A549 (cell line): ENCODE measurements around the gene TRIM41.

ENCODE experiments used
- BHLHE40 ChIP-seq: IDR thresholded peaks from 2 replicates; pipeline ENCODE4 v1.6.1; 2012; ENCODE audit warnings: low read depth, low read length, inconsistent platforms
- CBX2 ChIP-seq: fragments of 200-600 bp; sonication (generic); IDR thresholded peaks from 2 replicates; pipeline ENCODE4 v1.6.1; 2016; ENCODE audit warnings: low read depth, mild to moderate bottlenecking, borderline replicate concordance
- ELK1 ChIP-seq: fragments of 150-350 bp; IDR thresholded peaks from 2 replicates; pipeline ENCODE4 v1.6.1; 2014; ENCODE audit warnings: low read depth, mild to moderate bottlenecking, low read length
- FOSB ChIP-seq: fragments of 250-450 bp; sonication (Bioruptor Pico); IDR thresholded peaks from 2 replicates; pipeline ENCODE4 v1.5.0; 2020; ENCODE audit warnings: mild to moderate bottlenecking, moderate library complexity
- FOSL2 ChIP-seq, 2 experiments: fragments of 450-650 bp in 1 of 2; fragments of >200 bp in 1 of 2; sonication (Bioruptor Twin) in 1 of 2; formaldehyde crosslinking; IDR thresholded peaks; 2 replicates each; pipeline versions ENCODE4 v1.5.0 to v1.6.1; 2016 to 2020; ENCODE audit warnings: mild to moderate bottlenecking in 1 of 2, moderate library complexity in 1 of 2
- GATA3 ChIP-seq: IDR thresholded peaks from 2 replicates; pipeline ENCODE4 v1.6.1; 2012; ENCODE audit warnings: borderline replicate concordance
- POLR2A ChIP-seq: IDR thresholded peaks from 2 replicates; pipeline ENCODE4 v1.6.1; 2012; ENCODE audit warnings: mild to moderate bottlenecking, low read length
- RAD21 ChIP-seq, 2 experiments: fragments of >200 bp in 1 of 2; sonication (Bioruptor Twin) in 1 of 2; formaldehyde crosslinking in 1 of 2; IDR thresholded peaks in 1 of 2; conservative IDR thresholded peaks in 1 of 2; 2 replicates in 1 of 2; 3 replicates in 1 of 2; pipeline ENCODE4 v1.6.1; 2012 to 2018; ENCODE audit warnings: inconsistent platforms in 1 of 2
- SREBF2 ChIP-seq: fragments of 450-650 bp; IDR thresholded peaks from 2 replicates; pipeline ENCODE4 v1.6.1; 2014; ENCODE audit warnings: mild to moderate bottlenecking, moderate library complexity
- TF ChIP-seq, protein P1 (sequence below): fragments of 200-600 bp; sonication (generic); IDR thresholded peaks from 2 replicates; pipeline ENCODE4 v1.6.1; 2016; ENCODE audit warnings: antibody characterized with exemption, mild to moderate bottlenecking, moderate library complexity
- TF ChIP-seq, protein P2 (sequence below): fragments of >200 bp; sonication (Bioruptor Twin); formaldehyde crosslinking; IDR thresholded peaks from 3 replicates; pipeline ENCODE4 v1.5.1; 2016
- TF ChIP-seq, protein P3 (sequence below): IDR thresholded peaks from 2 replicates; pipeline ENCODE4 v1.6.1; 2012

GRCh38 chr5:181203093-181203711 lies 19.9 kb upstream of the TRIM41 start:
- TF ChIP-seq, protein P1, sequence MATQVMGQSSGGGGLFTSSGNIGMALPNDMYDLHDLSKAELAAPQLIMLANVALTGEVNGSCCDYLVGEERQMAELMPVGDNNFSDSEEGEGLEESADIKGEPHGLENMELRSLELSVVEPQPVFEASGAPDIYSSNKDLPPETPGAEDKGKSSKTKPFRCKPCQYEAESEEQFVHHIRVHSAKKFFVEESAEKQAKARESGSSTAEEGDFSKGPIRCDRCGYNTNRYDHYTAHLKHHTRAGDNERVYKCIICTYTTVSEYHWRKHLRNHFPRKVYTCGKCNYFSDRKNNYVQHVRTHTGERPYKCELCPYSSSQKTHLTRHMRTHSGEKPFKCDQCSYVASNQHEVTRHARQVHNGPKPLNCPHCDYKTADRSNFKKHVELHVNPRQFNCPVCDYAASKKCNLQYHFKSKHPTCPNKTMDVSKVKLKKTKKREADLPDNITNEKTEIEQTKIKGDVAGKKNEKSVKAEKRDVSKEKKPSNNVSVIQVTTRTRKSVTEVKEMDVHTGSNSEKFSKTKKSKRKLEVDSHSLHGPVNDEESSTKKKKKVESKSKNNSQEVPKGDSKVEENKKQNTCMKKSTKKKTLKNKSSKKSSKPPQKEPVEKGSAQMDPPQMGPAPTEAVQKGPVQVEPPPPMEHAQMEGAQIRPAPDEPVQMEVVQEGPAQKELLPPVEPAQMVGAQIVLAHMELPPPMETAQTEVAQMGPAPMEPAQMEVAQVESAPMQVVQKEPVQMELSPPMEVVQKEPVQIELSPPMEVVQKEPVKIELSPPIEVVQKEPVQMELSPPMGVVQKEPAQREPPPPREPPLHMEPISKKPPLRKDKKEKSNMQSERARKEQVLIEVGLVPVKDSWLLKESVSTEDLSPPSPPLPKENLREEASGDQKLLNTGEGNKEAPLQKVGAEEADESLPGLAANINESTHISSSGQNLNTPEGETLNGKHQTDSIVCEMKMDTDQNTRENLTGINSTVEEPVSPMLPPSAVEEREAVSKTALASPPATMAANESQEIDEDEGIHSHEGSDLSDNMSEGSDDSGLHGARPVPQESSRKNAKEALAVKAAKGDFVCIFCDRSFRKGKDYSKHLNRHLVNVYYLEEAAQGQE = no peak
- TF ChIP-seq GATA3 (no peak), CBX2 (no peak), FOSL2 (IDR thresholded peaks at IDR 0.05) (no peak), FOSL2 (CRISPR knock-in tag; IDR thresholded peaks at IDR 0.05) (no peak), SREBF2 (no peak), ELK1 (no peak), RAD21 (conservative IDR thresholded peaks at IDR 0.05 in 1 of 2, IDR thresholded peaks at IDR 0.05 in 1 of 2) (no peak), POLR2A (no peak), FOSB (CRISPR knock-in tag) (no peak), BHLHE40 (no peak)
- TF ChIP-seq, protein P2, sequence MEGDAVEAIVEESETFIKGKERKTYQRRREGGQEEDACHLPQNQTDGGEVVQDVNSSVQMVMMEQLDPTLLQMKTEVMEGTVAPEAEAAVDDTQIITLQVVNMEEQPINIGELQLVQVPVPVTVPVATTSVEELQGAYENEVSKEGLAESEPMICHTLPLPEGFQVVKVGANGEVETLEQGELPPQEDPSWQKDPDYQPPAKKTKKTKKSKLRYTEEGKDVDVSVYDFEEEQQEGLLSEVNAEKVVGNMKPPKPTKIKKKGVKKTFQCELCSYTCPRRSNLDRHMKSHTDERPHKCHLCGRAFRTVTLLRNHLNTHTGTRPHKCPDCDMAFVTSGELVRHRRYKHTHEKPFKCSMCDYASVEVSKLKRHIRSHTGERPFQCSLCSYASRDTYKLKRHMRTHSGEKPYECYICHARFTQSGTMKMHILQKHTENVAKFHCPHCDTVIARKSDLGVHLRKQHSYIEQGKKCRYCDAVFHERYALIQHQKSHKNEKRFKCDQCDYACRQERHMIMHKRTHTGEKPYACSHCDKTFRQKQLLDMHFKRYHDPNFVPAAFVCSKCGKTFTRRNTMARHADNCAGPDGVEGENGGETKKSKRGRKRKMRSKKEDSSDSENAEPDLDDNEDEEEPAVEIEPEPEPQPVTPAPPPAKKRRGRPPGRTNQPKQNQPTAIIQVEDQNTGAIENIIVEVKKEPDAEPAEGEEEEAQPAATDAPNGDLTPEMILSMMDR = no peak
- TF ChIP-seq, protein P3, sequence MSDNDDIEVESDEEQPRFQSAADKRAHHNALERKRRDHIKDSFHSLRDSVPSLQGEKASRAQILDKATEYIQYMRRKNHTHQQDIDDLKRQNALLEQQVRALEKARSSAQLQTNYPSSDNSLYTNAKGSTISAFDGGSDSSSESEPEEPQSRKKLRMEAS = no peak
